HG03196 (cell line): ENCODE results near the gene ADAMTS19.

Experiments used
- ATAC-seq: cut with Tn5 transposase; IDR thresholded peaks from one replicate; pipeline ENCODE4 v1.9.1; 2021; ENCODE audit not compliant: unreplicated experiment

The ADAMTS19 gene

GRCh38 chr5:129672006-129672405, 211.9 kb downstream of the ADAMTS19 start:
- ATAC-seq = no peak

GRCh38 chr5:129679671-129680070, 219.6 kb downstream of the ADAMTS19 start:
- ATAC-seq = no peak

GRCh38 chr5:129687941-129688340, 227.8 kb downstream of the ADAMTS19 start:
- no peak for ATAC-seq

- ATAC-seq = no peak
Observed at GRCh38 chr5:129689045-129689444, 228.9 kb downstream of the ADAMTS19 start.

GRCh38 chr5:129691220-129691619, 231.1 kb downstream of the ADAMTS19 start:
- ATAC-seq = no peak

GRCh38 chr5:129696636-129697035, 236.5 kb downstream of the ADAMTS19 start:
- ATAC-seq = no peak

GRCh38 chr5:129698661-129699060, 238.6 kb downstream of the ADAMTS19 start:
- no peak for ATAC-seq

GRCh38 chr5:129716235-129716634, 256.1 kb downstream of the ADAMTS19 start:
- no peak for ATAC-seq

GRCh38 chr5:129716651-129717050, 256.6 kb downstream of the ADAMTS19 start:
- ATAC-seq = no peak

GRCh38 chr5:129717751-129718310, 257.7 kb downstream of the ADAMTS19 start:
- no peak for ATAC-seq

GRCh38 chr5:129718471-129719090, 258.5 kb downstream of the ADAMTS19 start:
- ATAC-seq = no peak

- no peak for ATAC-seq
Observed at GRCh38 chr5:129724222-129724621, 264.1 kb downstream of the ADAMTS19 start.

- no peak for ATAC-seq
Observed at GRCh38 chr5:129724647-129725046, 264.5 kb downstream of the ADAMTS19 start.

- no peak for ATAC-seq
Observed at GRCh38 chr5:129739773-129740172, 279.7 kb downstream of the ADAMTS19 start.

- no peak for ATAC-seq
Observed at GRCh38 chr5:129743541-129744187, 283.6 kb downstream of the ADAMTS19 start.

GRCh38 chr5:129745997-129746396, 285.9 kb downstream of the ADAMTS19 start:
- no peak for ATAC-seq

GRCh38 chr5:129746876-129747275, 286.8 kb downstream of the ADAMTS19 start:
- no peak for ATAC-seq

- no peak for ATAC-seq
Observed at GRCh38 chr5:129747572-129748407, 287.7 kb downstream of the ADAMTS19 start, which contains the start of gene MINAR2. Gene MINAR2 (plus strand): TSS chr5:129748094. CDS start chr5:129748191, 97 bp downstream.

- no peak for ATAC-seq
Observed at GRCh38 chr5:129748913-129749880, 289.1 kb downstream of the ADAMTS19 start.

GRCh38 chr5:129760636-129761325, 300.7 kb downstream of the ADAMTS19 start:
- ATAC-seq = no peak
